Omental fat pad (tissue), 4 donors: ENCODE data around the gene TBC1D22A. TPM values are rescaled to one million over a fixed set of nuclear protein-coding genes. Genes with fewer than 3 reads are reported as not detected.

Experiments used
- ATAC-seq: fragments of 150-250 bp; one replicate; pipeline ENCODE4 v1.9.1; 2016; ENCODE audit warnings: mild to moderate bottlenecking, moderate library complexity; ENCODE audit not compliant: low FRiP score
- DNase-seq: peaks from one replicate; pipeline ENCODE4 v3.0.0-alpha.2; 2019; ENCODE audit warnings: low spot score
- total RNA-seq, 4 donors: library from RNA; depleted of rRNA; stranded (reverse); fragments of >200 nt; gene quantifications; one replicate each; pipeline ENCODE4 v1.1.0, GENCODE V29; 2016
- TF ChIP-seq, protein P1 (sequence below), 3 donors: fragments of 450-650 bp; IDR thresholded peaks; one replicate each; pipeline ENCODE4 v1.5.1; 2016 to 2017; ENCODE audit warnings: antibody characterized with exemption in 3 of 3, mild to moderate bottlenecking in 3 of 3, moderate library complexity in 2 of 3

The TBC1D22A gene
- total RNA-seq, 4 donors from 2014 or later, result 21.3 to 31.2 (median 24.5) TPM

DNA sequence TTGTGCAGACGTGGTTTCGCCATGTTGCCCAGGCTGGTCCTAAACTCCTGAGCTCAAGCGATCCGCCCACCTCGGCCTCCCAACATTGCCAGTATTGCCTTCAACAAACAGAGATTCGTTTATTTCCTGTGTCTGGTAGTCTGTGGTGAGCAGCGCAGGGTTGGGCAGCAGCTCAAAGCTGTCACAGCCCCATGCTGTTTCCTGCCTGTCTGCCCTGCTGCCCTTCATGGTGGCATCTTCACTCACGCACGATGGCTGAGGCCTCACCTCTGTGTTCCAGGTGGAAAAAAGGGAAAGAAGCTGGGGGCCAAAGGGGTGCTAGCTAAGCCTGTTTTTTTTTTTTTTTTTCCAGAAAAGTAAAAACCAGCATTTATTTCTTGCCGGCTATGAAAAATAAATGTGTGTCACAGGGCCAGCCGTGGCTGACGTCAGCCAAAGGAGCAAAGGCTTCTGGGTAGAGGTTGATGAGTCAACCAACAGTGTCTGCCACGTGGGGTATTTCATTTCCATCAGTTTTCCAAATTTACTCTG lies 28.8 kb downstream of the TBC1D22A start:
- TF ChIP-seq, protein P1, sequence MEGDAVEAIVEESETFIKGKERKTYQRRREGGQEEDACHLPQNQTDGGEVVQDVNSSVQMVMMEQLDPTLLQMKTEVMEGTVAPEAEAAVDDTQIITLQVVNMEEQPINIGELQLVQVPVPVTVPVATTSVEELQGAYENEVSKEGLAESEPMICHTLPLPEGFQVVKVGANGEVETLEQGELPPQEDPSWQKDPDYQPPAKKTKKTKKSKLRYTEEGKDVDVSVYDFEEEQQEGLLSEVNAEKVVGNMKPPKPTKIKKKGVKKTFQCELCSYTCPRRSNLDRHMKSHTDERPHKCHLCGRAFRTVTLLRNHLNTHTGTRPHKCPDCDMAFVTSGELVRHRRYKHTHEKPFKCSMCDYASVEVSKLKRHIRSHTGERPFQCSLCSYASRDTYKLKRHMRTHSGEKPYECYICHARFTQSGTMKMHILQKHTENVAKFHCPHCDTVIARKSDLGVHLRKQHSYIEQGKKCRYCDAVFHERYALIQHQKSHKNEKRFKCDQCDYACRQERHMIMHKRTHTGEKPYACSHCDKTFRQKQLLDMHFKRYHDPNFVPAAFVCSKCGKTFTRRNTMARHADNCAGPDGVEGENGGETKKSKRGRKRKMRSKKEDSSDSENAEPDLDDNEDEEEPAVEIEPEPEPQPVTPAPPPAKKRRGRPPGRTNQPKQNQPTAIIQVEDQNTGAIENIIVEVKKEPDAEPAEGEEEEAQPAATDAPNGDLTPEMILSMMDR (IDR thresholded peaks at IDR 0.05), result no peak
- DNase-seq (no peak), ATAC-seq (no peak)

DNA sequence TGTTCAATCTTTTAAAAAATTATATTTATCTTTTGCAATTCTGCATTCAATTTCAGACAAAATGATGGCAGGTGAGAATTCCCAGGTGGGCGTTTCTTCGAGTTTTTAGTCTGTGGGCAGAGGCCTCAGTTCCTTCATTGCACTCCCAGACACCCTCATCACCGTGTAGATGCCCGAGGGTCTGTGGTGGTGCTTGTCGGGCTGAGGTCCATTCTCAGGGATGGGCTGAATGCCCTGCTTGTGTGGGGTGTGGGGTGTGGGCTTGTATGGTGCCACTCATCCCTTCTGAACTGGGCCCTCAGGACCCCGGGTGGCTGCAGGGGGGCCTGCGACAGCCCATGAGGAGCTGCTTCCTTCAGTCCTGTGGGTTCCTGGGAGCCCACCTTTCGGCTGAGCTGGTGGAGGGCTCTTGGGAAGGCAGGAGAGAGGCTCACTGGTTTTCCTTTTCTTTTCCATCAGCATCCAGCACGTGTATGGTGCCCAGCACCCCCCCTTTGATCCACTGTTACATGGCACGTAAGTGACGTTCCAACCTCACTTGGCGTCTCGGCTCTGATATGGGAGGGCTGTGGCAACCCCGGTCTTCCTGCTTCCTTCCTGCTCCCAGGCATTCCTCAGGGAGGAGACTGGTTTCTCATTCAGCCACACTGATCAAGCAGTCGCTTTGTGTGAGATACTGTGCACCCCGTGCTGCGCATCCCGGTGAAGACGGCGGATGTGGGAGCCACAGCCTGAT lies 29.8 kb downstream of the TBC1D22A start:
- no peak for ATAC-seq
- TF ChIP-seq, protein P1 (IDR thresholded peaks at IDR 0.05), result no peak
- DNase-seq, result no peak

DNA sequence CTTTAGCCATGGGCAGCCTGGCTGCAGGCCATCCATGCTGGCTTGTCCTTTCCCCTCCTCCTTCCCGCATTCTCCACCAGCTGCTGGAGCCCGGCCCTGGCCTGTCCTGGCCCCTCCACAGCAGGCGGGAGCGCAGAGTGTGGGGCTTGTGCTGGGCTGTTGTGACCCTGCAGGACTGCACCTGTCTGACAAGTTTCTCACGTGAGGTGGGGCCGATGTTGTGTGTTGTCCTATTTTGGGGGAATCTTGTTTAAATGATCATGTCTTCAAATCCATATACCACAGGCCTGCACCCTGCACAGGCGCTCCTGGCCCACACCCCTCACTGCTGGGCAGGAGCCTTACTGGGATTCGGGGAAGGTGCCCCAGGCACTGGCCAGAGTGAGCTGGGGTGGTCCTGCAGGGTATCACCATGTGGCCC lies 30.4 kb downstream of the TBC1D22A start:
- TF ChIP-seq, protein P1 (IDR thresholded peaks at IDR 0.05), result no peak
- ATAC-seq, result no peak
- no peak for DNase-seq

DNA sequence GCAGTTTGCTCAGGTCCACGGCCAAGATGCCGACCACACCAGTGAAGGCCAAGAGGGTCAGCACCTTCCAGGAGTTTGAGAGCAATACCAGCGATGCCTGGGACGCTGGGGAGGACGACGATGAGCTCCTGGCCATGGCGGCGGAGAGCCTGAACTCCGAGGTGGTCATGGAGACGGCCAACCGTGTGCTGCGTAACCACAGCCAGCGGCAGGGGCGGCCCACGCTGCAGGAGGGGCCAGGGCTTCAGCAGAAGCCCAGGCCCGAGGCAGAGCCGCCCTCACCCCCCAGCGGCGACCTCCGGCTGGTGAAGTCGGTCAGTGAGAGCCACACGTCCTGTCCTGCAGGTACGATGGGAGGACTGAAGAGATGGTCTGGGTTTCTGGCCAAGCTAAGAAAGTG lies 31.0 kb downstream of the TBC1D22A start:
- TF ChIP-seq, protein P1 (IDR thresholded peaks at IDR 0.05), result no peak
- ATAC-seq, result no peak
- no peak for DNase-seq

DNA sequence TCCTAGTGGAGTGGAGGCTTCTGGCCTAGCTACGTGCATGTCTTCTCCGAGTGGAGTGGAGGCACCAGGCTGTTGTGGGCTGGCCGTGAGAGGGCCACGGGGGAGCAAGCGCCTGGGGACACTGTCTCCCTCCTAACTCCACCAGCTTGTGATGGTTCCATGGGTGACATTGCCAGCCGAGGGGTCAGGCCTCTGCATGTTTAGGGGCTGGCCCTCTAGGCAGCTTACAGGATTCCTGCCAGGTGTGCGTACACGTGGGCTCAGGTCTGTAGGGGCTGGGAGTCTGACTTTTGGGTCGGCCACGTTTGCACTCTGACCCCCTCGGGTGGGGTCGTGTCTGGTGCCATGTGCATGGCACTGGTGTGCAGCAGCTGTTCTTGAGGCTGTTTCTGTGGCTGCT lies 31.6 kb downstream of the TBC1D22A start:
- TF ChIP-seq, protein P1 (IDR thresholded peaks at IDR 0.05), result no peak
- ATAC-seq (no peak), DNase-seq (no peak)

DNA sequence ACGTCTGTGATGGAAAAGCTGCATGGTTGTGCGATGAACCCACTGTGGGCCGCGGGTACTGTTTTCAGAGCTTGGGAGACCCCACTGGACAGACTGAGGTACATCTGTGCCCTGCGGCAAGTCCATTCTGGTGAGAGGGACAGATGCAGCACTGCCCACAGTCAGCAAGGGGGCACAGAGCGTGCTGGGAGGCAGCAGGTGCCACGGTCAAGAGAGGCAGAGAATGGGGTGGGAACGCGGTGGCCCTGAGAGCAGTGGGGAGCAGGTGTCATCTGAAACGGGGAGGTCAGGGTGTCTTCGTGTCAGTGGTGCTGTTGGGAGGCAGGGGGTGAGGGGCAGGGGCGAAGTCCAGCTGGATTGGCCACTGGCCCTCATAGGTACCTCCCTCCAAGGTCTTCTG lies 32.0 kb downstream of the TBC1D22A start:
- TF ChIP-seq, protein P1 (IDR thresholded peaks at IDR 0.05), result no peak
- ATAC-seq, result no peak
- no peak for DNase-seq

DNA sequence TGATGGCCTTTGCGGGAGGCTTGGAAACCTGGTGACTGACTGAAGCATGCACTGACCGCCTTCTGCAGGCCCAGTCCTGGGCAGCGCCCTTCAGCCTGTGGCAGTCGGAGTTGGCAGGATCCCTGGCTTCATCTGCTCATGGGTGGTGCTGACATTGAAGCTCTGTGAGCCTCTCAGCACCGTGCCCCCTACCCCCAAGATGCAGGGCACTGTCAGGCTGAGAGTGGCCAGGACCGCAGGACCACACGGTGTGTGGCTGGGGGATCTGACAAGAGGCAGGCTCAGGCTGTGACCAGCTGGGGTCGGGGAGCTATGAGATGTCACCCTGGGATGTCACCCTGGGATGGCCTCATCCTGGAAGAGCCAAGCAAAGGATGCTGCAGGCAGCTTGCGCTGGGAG lies 32.7 kb downstream of the TBC1D22A start:
- DNase-seq (no peak), ATAC-seq (no peak)
- TF ChIP-seq, protein P1 (IDR thresholded peaks at IDR 0.05), result no peak
